GM12875 (cell line): Measurements from ENCODE around the gene GPANK1.
A peak's percentile ranks its signal among the peaks of the same experiment; 100 is the strongest.

Experiments used
- H3K4me3 ChIP-seq: one replicate; pipeline ENCODE4 v1.5.1; 2011; ENCODE audit warnings: low read depth, low read length, control low read depth
- CTCF ChIP-seq: IDR thresholded peaks from 2 replicates; pipeline ENCODE4 v1.5.1; 2011; ENCODE audit warnings: low read depth, mild to moderate bottlenecking, control low read depth, inconsistent platforms, low read length, moderate library complexity, borderline replicate concordance; ENCODE audit not compliant: insufficient read depth

Gene GPANK1

GRCh38 chr6:31666337-31666965 lies 1.7 kb upstream of the GPANK1 start:
- no peak for TF ChIP-seq CTCF
- H3K4me3 ChIP-seq = peak overlapping the region; percentile 47

GRCh38 chr6:31665501-31666336 lies 922 bp upstream of the GPANK1 start, which contains the start of gene CSNK2B:
TSS of gene CSNK2B (plus strand) at chr6:31666080. CDS start at chr6:31666832, 752 bp downstream.
- H3K4me3 ChIP-seq = peak within 1 kb of the TSS; percentile 68
- no peak for TF ChIP-seq CTCF

DNA sequence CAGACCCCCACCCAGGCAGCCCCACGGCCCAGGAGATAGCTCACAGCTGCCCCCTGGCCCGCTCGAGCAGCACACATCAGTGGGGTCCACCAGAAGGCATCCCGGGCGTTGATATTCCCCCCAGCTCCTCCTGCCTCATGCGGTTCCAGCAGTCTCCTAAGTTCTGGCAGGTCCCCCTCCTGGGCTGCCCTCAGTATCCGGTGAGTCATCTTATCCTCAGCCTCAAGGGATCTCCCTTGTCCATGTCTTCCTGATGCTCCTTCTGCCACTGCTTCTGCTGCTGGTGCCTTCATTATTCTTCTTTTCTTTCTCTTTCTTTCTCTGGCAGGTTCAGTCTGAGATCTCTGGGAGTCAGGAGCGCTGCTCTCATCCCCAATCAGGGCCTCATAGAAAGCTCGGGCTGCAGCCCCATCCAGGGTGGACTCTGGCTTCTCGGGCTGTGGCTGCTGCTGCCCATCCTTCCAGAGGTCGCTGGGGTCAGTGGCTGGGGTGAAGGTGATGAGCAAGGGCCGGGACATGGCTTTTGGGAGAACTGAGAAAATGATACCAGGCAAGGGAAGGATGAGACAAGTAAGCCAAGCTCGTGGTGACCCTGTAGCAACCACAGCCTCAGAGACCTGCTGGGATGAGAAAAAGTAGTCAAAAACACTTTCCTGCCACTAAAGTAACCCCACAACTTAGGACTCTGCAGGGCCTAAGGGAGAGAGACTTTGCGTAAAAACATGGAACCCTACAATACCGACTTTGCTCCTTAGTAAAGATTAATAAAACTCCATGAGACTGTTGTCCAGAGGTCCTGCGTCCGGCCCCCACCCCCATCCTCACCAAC lies 622 bp downstream of the GPANK1 start:
- peak overlapping the region; percentile 68 for H3K4me3 ChIP-seq
- TF ChIP-seq CTCF = no peak

DNA sequence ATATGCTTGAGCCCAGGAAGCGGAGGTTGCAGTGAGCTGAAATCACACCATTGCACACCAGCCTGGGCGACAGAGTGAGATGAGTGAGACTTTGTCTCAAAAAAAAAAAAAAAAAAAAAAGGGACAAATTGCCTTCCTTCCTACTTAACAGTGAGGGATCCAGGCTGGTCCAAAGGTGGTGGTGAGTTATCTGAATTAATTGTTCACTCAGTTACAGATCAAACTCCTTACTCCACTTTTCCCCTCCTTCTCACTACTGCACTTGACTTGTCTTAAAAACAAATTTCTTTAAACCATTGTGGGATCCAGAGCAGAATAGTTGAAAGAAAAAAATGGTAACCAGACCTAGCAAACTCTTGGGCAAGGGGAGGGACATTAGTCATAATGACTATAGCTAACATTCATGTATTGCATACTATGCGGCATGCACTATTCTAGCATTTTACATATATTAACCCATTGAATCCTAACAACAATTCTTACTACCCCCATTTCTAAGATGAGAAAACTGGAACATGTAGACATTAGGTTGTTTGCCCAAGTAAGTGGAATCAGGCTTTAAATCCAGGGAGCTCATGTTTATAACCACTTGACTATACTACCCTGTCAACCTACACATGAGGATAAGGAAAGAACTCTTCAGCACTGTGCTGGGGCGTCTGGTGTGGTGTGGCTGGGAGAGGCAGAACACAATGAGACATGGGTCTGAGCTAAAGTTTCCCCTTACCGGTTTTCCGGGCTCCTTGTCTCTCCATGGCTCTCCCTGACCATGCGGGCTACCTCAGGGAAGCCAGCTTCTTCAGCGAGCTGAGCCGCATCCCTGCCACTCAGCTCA lies 1.5 kb downstream of the GPANK1 start:
- H3K4me3 ChIP-seq = no peak overlapping the region
- TF ChIP-seq CTCF = no peak

DNA sequence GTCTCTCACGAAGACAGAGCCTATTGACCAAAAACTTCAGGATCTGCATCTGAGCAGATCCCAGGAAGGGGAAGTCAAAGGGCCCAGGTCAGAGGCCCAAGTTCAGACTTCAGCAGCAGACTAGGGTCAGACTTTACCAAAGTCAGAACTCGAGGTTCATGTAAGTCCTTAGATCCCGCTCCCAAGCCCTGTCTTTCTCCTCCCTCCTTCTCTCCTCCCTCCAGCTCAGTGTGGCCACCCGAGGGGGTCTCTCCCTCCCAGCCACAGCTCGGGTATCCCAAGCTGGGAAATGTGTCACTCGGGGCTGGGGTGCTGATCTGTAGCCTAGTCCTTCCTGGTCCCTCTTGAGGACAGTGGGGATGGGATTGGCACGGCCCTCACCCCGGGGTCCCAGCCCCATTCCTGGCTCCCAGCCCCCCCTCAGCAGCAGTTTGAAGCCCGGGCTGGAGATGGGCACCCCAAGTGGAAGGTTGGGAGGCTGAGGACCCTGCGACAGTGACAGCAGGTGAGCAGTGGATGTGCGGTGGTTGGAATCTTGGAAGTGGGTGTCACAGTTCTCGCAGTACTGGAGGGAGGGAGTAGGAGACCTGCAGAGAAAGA lies 2.6 kb downstream of the GPANK1 start:
- no peak overlapping the region for H3K4me3 ChIP-seq
- TF ChIP-seq CTCF = no peak
